Smooth muscle cell (in vitro differentiated cells): ENCODE results near the gene SUPV3L1. TPM values are rescaled to one million over a fixed set of nuclear protein-coding genes. Genes with fewer than 3 reads are reported as not detected.

Experiments
- DNase-seq: peaks from one replicate; lab custom pipeline; 2025; ENCODE audit not compliant: unreplicated experiment; lab: John Stamatoyannopoulos, UW
- H2AFZ ChIP-seq: fragments of 200-600 bp; sonication (generic); 2 replicates; pipeline ENCODE4 v1.6.0; 2016; ENCODE audit warnings: antibody characterized with exemption, low read depth, mild to moderate bottlenecking
- H3F3A ChIP-seq: fragments of 200-600 bp; sonication (generic); 2 replicates; pipeline ENCODE4 v1.6.0; 2017; ENCODE audit warnings: antibody characterized with exemption, low read depth
- H3K27ac ChIP-seq: fragments of 200-600 bp; sonication (generic); 2 replicates; pipeline ENCODE4 v1.5.1; 2016; ENCODE audit warnings: low read depth, mild to moderate bottlenecking
- H3K27me3 ChIP-seq: fragments of 200-600 bp; sonication (generic); 2 replicates; pipeline ENCODE4 v1.6.1; 2016; ENCODE audit warnings: low read depth, mild to moderate bottlenecking
- H3K36me3 ChIP-seq: fragments of 200-600 bp; sonication (generic); 2 replicates; pipeline ENCODE4 v1.5.1; 2016; ENCODE audit warnings: low read depth
- H3K4me1 ChIP-seq: fragments of 200-600 bp; sonication (generic); 2 replicates; pipeline ENCODE4 v1.5.1; 2016; ENCODE audit warnings: low read depth
- H3K4me2 ChIP-seq: fragments of 200-600 bp; sonication (generic); 2 replicates; pipeline ENCODE4 v1.6.0; 2016; ENCODE audit warnings: mild to moderate bottlenecking
- H3K4me3 ChIP-seq: fragments of 200-600 bp; sonication (generic); 2 replicates; pipeline ENCODE4 v1.5.1; 2016; ENCODE audit warnings: mild to moderate bottlenecking
- H3K79me2 ChIP-seq: fragments of 200-600 bp; sonication (generic); 2 replicates; pipeline ENCODE4 v1.6.0; 2016; ENCODE audit warnings: low read depth, mild to moderate bottlenecking
- H3K9ac ChIP-seq: fragments of 200-600 bp; sonication (generic); 2 replicates; pipeline ENCODE4 v1.6.0; 2016; ENCODE audit warnings: low read depth
- H3K9me3 ChIP-seq: fragments of 200-600 bp; sonication (generic); replicated peaks from 2 replicates; pipeline ENCODE4 v1.5.1; 2016; ENCODE audit warnings: low read depth
- H4K20me1 ChIP-seq: fragments of 200-600 bp; sonication (generic); 2 replicates; pipeline ENCODE4 v1.6.0; 2016; ENCODE audit warnings: low read depth
- WGBS: methylation state at CpG from one replicate; pipeline ENCODE4 v1.1.7; 2016; ENCODE audit warnings: low lambda C conversion rate; 5-methylcytosine and 5-hydroxymethylcytosine counted together
- polyA plus RNA-seq: library from polyadenylated mRNA; unstranded; fragments of >200 nt; fragmentation: Nextera tagmentation; extraction: Ambion mirVana; gene quantifications from 2 replicates; pipeline ENCODE4 v1.2.1, GENCODE V29; 2016
- total RNA-seq: library from RNA; depleted of rRNA; stranded (reverse); fragments of >200 nt; gene quantifications from 2 replicates; pipeline ENCODE4 v1.2.3, GENCODE V29; 2014
- TF ChIP-seq, protein P1 (sequence below): fragments of 200-600 bp; sonication (generic); IDR thresholded peaks from 2 replicates; pipeline ENCODE4 v1.5.1; 2017; ENCODE audit warnings: borderline replicate concordance, mild to moderate bottlenecking, antibody characterized with exemption; ENCODE audit not compliant: insufficient read depth, poor library complexity, severe bottlenecking

SUPV3L1 gene
- total and polyA plus RNA-seq, 2 experiments from 2014 or later: 21.0 to 32.6 TPM

DNA sequence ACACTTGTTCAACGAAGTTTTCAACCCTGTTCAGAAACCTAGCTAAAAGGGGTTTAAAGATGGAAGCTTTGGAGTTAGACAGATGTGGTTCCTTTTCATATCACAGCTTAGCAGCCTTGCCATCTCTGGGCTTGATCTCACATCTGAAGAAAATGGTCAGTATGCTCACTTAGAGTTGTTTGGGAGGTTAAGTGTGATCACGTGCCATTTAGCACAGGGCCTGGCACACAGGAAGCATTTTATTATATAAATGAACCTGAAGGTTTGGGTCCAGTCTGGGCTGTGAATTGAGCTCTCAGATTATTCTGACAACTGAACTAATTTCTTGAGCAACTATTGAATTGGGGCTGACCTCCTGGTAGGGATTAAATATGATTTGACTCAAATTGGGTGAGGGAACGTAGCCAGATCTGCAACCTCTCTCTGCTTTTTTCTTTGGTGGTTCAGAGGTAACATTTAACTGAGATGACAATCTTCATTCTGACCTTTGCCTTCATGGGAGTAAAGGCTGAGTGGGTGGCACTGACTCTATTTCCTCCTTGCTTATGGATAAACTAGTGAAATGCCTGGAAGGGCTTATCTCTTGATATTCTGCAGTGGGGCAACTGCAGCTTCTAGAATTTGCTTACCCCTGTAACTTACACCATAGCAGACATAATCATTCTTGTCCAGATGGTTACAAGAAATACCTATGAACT lies 29.9 kb downstream of the SUPV3L1 start:
- H3F3A ChIP-seq: no peaks in the 10 kb centered on the region
- no peaks in the 10 kb centered on the region for H3K27me3 ChIP-seq
- H2AFZ ChIP-seq: no peak overlapping the region
- TF ChIP-seq, protein P1, sequence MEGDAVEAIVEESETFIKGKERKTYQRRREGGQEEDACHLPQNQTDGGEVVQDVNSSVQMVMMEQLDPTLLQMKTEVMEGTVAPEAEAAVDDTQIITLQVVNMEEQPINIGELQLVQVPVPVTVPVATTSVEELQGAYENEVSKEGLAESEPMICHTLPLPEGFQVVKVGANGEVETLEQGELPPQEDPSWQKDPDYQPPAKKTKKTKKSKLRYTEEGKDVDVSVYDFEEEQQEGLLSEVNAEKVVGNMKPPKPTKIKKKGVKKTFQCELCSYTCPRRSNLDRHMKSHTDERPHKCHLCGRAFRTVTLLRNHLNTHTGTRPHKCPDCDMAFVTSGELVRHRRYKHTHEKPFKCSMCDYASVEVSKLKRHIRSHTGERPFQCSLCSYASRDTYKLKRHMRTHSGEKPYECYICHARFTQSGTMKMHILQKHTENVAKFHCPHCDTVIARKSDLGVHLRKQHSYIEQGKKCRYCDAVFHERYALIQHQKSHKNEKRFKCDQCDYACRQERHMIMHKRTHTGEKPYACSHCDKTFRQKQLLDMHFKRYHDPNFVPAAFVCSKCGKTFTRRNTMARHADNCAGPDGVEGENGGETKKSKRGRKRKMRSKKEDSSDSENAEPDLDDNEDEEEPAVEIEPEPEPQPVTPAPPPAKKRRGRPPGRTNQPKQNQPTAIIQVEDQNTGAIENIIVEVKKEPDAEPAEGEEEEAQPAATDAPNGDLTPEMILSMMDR: no peak
- H3K36me3 ChIP-seq: peaks cover 6% of the 10 kb centered on the region
- H3K4me3 ChIP-seq: no peak overlapping the region
- H3K4me1 ChIP-seq: no peaks in the 10 kb centered on the region
- no peak overlapping the region for H3K4me2 ChIP-seq
- H3K9me3 ChIP-seq: no peaks in the 10 kb centered on the region
- H3K27ac ChIP-seq: no peak overlapping the region
- WGBS: 83% methylated on average over 3 of the region's 3 CpGs
- DNase-seq: no peak
- H3K79me2 ChIP-seq: no peaks in the 10 kb centered on the region
- no peak overlapping the region for H3K9ac ChIP-seq
- no peaks in the 10 kb centered on the region for H4K20me1 ChIP-seq

DNA sequence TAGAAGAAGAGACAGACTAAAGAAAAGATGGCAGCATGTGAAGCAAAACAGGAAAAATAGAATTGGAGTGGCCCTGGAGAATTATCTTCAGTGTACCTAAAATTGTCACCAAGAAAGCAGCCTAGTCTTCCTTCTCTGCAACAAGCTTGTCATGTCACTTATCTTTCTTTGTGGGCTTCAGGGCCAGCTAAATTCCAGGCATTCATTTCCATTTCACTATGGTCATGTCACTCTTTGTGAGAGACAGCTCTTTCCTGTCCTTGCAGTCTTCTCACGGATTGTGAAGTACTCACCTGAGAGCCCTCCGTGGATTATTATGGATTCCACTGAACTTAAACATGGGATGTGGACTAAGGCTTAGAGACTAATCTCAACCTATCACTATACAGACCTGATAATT lies 31.1 kb downstream of the SUPV3L1 start:
- no peak overlapping the region for H2AFZ ChIP-seq
- no peaks in the 10 kb centered on the region for H3K9me3 ChIP-seq
- H3K27ac ChIP-seq: no peak overlapping the region
- 59% methylated on average over 2 of the region's 2 CpGs for WGBS
- no peak overlapping the region for H3K9ac ChIP-seq
- H3K27me3 ChIP-seq: no peaks in the 10 kb centered on the region
- TF ChIP-seq, protein P1: no peak
- peaks cover 4% of the 10 kb centered on the region for H3K36me3 ChIP-seq
- no peak overlapping the region for H3K4me3 ChIP-seq
- no peak for DNase-seq
- H3F3A ChIP-seq: no peaks in the 10 kb centered on the region
- no peak overlapping the region for H3K4me2 ChIP-seq
- H3K4me1 ChIP-seq: no peaks in the 10 kb centered on the region
- no peaks in the 10 kb centered on the region for H4K20me1 ChIP-seq
- H3K79me2 ChIP-seq: no peaks in the 10 kb centered on the region

DNA sequence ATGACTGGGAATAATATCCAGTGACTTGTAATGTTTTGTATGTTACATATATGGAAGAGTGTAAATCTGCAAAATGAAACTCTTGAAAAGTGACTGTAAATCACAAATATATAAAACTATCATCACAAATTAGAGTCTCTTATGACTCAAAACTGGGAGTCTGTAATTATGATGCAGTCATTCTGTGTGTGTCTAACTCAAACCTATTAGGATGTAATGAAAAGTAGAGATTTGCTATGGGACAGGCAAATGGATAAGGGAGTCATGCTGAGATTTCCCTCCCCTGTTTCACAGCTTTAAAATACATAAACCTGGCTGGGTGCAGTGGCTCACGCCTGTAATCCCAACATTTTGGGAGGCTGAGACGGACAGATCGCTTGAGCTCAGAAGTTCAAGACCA lies 31.5 kb downstream of the SUPV3L1 start:
- no peak overlapping the region for H3K27ac ChIP-seq
- no peak overlapping the region for H3K4me3 ChIP-seq
- H3F3A ChIP-seq: no peaks in the 10 kb centered on the region
- no peaks in the 10 kb centered on the region for H3K79me2 ChIP-seq
- peaks cover 4% of the 10 kb centered on the region for H3K36me3 ChIP-seq
- H3K9ac ChIP-seq: no peak overlapping the region
- DNase-seq: no peak
- H4K20me1 ChIP-seq: no peaks in the 10 kb centered on the region
- H3K27me3 ChIP-seq: no peaks in the 10 kb centered on the region
- 98% methylated on average over 3 of the region's 3 CpGs for WGBS
- H3K4me2 ChIP-seq: no peak overlapping the region
- no peaks in the 10 kb centered on the region for H3K9me3 ChIP-seq
- TF ChIP-seq, protein P1: no peak
- H3K4me1 ChIP-seq: no peaks in the 10 kb centered on the region
- no peak overlapping the region for H2AFZ ChIP-seq
